Liver (tissue), 9 donors: Measurements from ENCODE around the gene RBM33. TPM values are rescaled to one million over a fixed set of nuclear protein-coding genes. Genes with fewer than 3 reads are reported as not detected.

Source experiments
- DNase-seq: peaks from one replicate; pipeline ENCODE4 v3.0.0-alpha.2; 2017; ENCODE audit warnings: low spot score
- H3K27ac ChIP-seq, 2 donors: one replicate each; pipeline ENCODE4 v1.7.0; 2013; ENCODE audit warnings: inconsistent platforms in 2 of 2, low read length in 2 of 2, control low read depth in 1 of 2, low read depth in 1 of 2, mild to moderate bottlenecking in 1 of 2
- H3K27me3 ChIP-seq, 4 donors: one replicate each; pipeline versions ENCODE4 v1.6.1 to v1.7.0; 2013; ENCODE audit warnings: low read length in 3 of 4, inconsistent platforms in 1 of 4, mild to moderate bottlenecking in 1 of 4, moderate library complexity in 1 of 4; ENCODE audit not compliant: control insufficient read depth in 4 of 4, insufficient read depth in 4 of 4
- H3K36me3 ChIP-seq, 4 donors: one replicate each; pipeline versions ENCODE4 v1.6.1 to v1.7.0; 2013; ENCODE audit warnings: low read length in 3 of 4, mild to moderate bottlenecking in 3 of 4, low read depth in 1 of 4, moderate library complexity in 1 of 4; ENCODE audit not compliant: control insufficient read depth in 4 of 4, insufficient read depth in 3 of 4
- H3K4me1 ChIP-seq, 4 donors: one replicate each; pipeline versions ENCODE4 v1.6.1 to v1.7.0; 2013; ENCODE audit warnings: low read length in 3 of 4, mild to moderate bottlenecking in 3 of 4, moderate library complexity in 1 of 4; ENCODE audit not compliant: control insufficient read depth in 4 of 4, insufficient read depth in 4 of 4
- H3K4me3 ChIP-seq, 3 donors: one replicate each; pipeline versions ENCODE4 v1.6.1 to v1.7.0; 2013; ENCODE audit warnings: low read length in 3 of 3, control low read depth in 1 of 3, low read depth in 1 of 3, mild to moderate bottlenecking in 1 of 3
- H3K9ac ChIP-seq, 2 donors: one replicate each; pipeline ENCODE4 v1.7.0; 2013; ENCODE audit warnings: low read length in 2 of 2, mild to moderate bottlenecking in 2 of 2, moderate library complexity in 2 of 2, control low read depth in 1 of 2, low read depth in 1 of 2
- H3K9me3 ChIP-seq, 4 donors: one replicate each; pipeline versions ENCODE4 v1.6.1 to v1.7.0; 2013; ENCODE audit warnings: low read length in 3 of 4; ENCODE audit not compliant: control insufficient read depth in 4 of 4
- ATF3 ChIP-seq: IDR thresholded peaks from 2 replicates; pipeline ENCODE4 v1.6.1; 2016; ENCODE audit warnings: antibody characterized with exemption
- CTCF ChIP-seq: fragments of 150-350 bp; IDR thresholded peaks from 2 replicates; pipeline ENCODE4 v1.5.1; 2017; ENCODE audit warnings: improper control_type of control experiment, low read depth, low read length; ENCODE audit not compliant: missing input control
- EGR1 ChIP-seq, 2 donors: IDR thresholded peaks; 2 replicates each; pipeline ENCODE4 v1.6.1; 2016 to 2018; ENCODE audit warnings: antibody characterized with exemption in 2 of 2, low read depth in 2 of 2
- FOXA1 ChIP-seq: IDR thresholded peaks from 2 replicates; pipeline ENCODE4 v1.6.1; 2016; ENCODE audit warnings: antibody characterized with exemption
- FOXA2 ChIP-seq: IDR thresholded peaks from 2 replicates; pipeline ENCODE4 v1.6.1; 2016; ENCODE audit warnings: antibody characterized with exemption
- GABPA ChIP-seq, 2 donors: IDR thresholded peaks in 1 of 2; conservative IDR thresholded peaks in 1 of 2; 2 replicates each; pipeline ENCODE4 v1.6.1; 2016; ENCODE audit warnings: antibody characterized with exemption in 2 of 2, mild to moderate bottlenecking in 1 of 2, moderate library complexity in 1 of 2
- HNF4A ChIP-seq, 2 donors: conservative IDR thresholded peaks; 2 replicates each; pipeline ENCODE4 v1.6.1; 2016; ENCODE audit warnings: antibody characterized with exemption in 2 of 2, mild to moderate bottlenecking in 2 of 2
- MAX ChIP-seq: IDR thresholded peaks from 2 replicates; pipeline ENCODE4 v1.6.1; 2016; ENCODE audit warnings: antibody characterized with exemption
- REST ChIP-seq: IDR thresholded peaks from 2 replicates; pipeline ENCODE4 v1.6.1; 2016; ENCODE audit warnings: antibody characterized with exemption, mild to moderate bottlenecking
- RXRA ChIP-seq, 2 donors: IDR thresholded peaks; 2 replicates each; pipeline ENCODE4 v1.6.1; 2017 to 2018; ENCODE audit warnings: antibody characterized with exemption in 2 of 2, mild to moderate bottlenecking in 1 of 2
- SP1 ChIP-seq: IDR thresholded peaks from 2 replicates; pipeline ENCODE4 v1.6.1; 2018; ENCODE audit warnings: antibody characterized with exemption, mild to moderate bottlenecking
- TAF1 ChIP-seq: conservative IDR thresholded peaks from 2 replicates; pipeline ENCODE4 v1.6.1; 2016; ENCODE audit warnings: antibody characterized with exemption, mild to moderate bottlenecking
- YY1 ChIP-seq: IDR thresholded peaks from 2 replicates; pipeline ENCODE4 v1.6.1; 2016; ENCODE audit warnings: antibody characterized with exemption, mild to moderate bottlenecking
- WGBS: extraction: QIAGEN DNeasy Blood & Tissue Kit; methylation state at CpG from one replicate; pipeline ENCODE4 v1.1.7; 2013; 5-methylcytosine and 5-hydroxymethylcytosine counted together
- polyA plus RNA-seq, 2 donors: library from polyadenylated mRNA; stranded (reverse) in 1 of 2; unstranded in 1 of 2; fragments of 200-250 nt in 1 of 2; fragments of >200 nt in 1 of 2; fragmentation: Nextera tagmentation in 1 of 2; extraction: Ambion mirVana in 1 of 2; gene quantifications; one replicate each; pipeline versions ENCODE4 v1.2.1 to v1.2.3, GENCODE V29; 2013 to 2015
- total RNA-seq, 2 donors: library from RNA; depleted of rRNA; stranded (reverse); fragments of >200 nt; gene quantifications; one replicate each; pipeline ENCODE4 v1.2.3, GENCODE V29; 2014
- donor health status: healthy.
- donor health status: healthy.
- donor health status: healthy.
- donor health status: healthy.
- donor health status: healthy.

The RBM33 gene
- total and polyA plus RNA-seq, 4 donors, result 7.8 to 48.9 (median 28.2) TPM

- no peak for TF ChIP-seq ATF3
- no peak for TF ChIP-seq GABPA (IDR thresholded peaks at IDR 0.05 in 1 of 2, conservative IDR thresholded peaks at IDR 0.05 in 1 of 2)
- no peak for TF ChIP-seq RXRA (IDR thresholded peaks at IDR 0.05)
- TF ChIP-seq HNF4A (conservative IDR thresholded peaks at IDR 0.05), result no peak
- no peak for TF ChIP-seq TAF1
- no peak for TF ChIP-seq MAX
- TF ChIP-seq YY1, result no peak
These were observed 173.8 kb downstream of the RBM33 start (continued) for GRCh38 chr7:155818154-155818819.

- no peak for DNase-seq
- Histone ChIP-seq H3K9ac (no peak overlapping the region), H3K9me3 (no peaks in the 10 kb centered on the region), H3K4me3 (no peak overlapping the region), H3K27me3 (peaks cover 0 to 3% (median 0%) of the 10 kb centered on the region in 4 donors), H3K27ac (no peak overlapping the region), H3K36me3 (no peaks in the 10 kb centered on the region), H3K4me1 (peaks cover 0 to 5% (median under 1%) of the 10 kb centered on the region in 4 donors)
- TF ChIP-seq REST (no peak), FOXA1 (no peak), EGR1 (IDR thresholded peaks at IDR 0.05; ENCODE audit: low read depth in 2 of 2) (no peak), FOXA2 (no peak), YY1 (no peak), HNF4A (conservative IDR thresholded peaks at IDR 0.05) (no peak), ATF3 (no peak), SP1 (no peak)
- 73% methylated on average over 6 of the region's 6 CpGs for WGBS
These were observed 174.3 kb downstream of the RBM33 start for GRCh38 chr7:155818820-155819168.

GRCh38 chr7:155819186-155819585 lies 174.7 kb downstream of the RBM33 start:
- H3K4me1 ChIP-seq, result peaks cover 0 to 3% (median 0%) of the 10 kb centered on the region in 4 donors
- peaks cover 0 to 3% (median 0%) of the 10 kb centered on the region in 4 donors for H3K27me3 ChIP-seq
- 83% methylated on average over 12 of the region's 12 CpGs for WGBS
- no peak overlapping the region for H3K4me3 ChIP-seq
- H3K9ac ChIP-seq, result no peak overlapping the region
- H3K36me3 ChIP-seq, result no peaks in the 10 kb centered on the region
- H3K9me3 ChIP-seq, result no peaks in the 10 kb centered on the region
- H3K27ac ChIP-seq, result no peak overlapping the region
- no peak for DNase-seq
- no peak for TF ChIP-seq CTCF
